IMR-90 (cell line): ENCODE data around the gene FGF7. TPM values are rescaled to one million over a fixed set of nuclear protein-coding genes. Genes with fewer than 3 reads are reported as not detected.

Experiments
- ATAC-seq: fragments of 200-7000 bp; cut with Tn5 transposase; 2 replicates; pipeline ENCODE4 v1.9.1; 2020; ENCODE audit warnings: low read depth, mild to moderate bottlenecking, moderate library complexity
- BruUV-seq: library from RNA; stranded (reverse); fragments of 400-500 nt; replicated peaks from 2 replicates; lab custom pipeline; 2021; lab: Mats Ljungman, UMichigan
- CTCF ChIA-PET: fragments of 300-600 bp; formaldehyde crosslinking; extraction: SDS; loops from one replicate; lab custom pipeline; 2021; ENCODE audit warnings: antibody characterized with exemption; lab: Yijun Ruan, JAX
- POLR2A ChIA-PET: fragments of 300-600 bp; sonication (Branson Sonifier 250); formaldehyde crosslinking; loops from one replicate; lab custom pipeline; 2022; ENCODE audit warnings: antibody characterized with exemption; ENCODE audit not compliant: unreplicated experiment; lab: Charles Lee
- DNase-seq: peaks from one replicate; pipeline ENCODE4 v3.0.0; 2013
- H2AFZ ChIP-seq: replicated peaks from 2 replicates; pipeline ENCODE3; 2013; ENCODE audit warnings: low read length, mild to moderate bottlenecking; ENCODE audit not compliant: poor library complexity
- H2AK5ac ChIP-seq: 2 replicates; pipeline ENCODE4 v1.6.1; 2013; ENCODE audit warnings: low read depth, low read length, inconsistent platforms
- H2AK9ac ChIP-seq: replicated peaks from 2 replicates; pipeline ENCODE3; 2013; ENCODE audit warnings: mild to moderate bottlenecking, low read depth, low read length, moderate library complexity; ENCODE audit not compliant: poor library complexity
- H2BK120ac ChIP-seq: 2 replicates; pipeline ENCODE4 v1.6.1; 2013; ENCODE audit warnings: low read depth, low read length, inconsistent platforms
- H2BK15ac ChIP-seq: 3 replicates; pipeline ENCODE4 v1.6.1; 2013; ENCODE audit warnings: low read depth, low read length, inconsistent platforms
- H2BK20ac ChIP-seq: 2 replicates; pipeline ENCODE4 v1.6.1; 2013; ENCODE audit warnings: low read depth, mild to moderate bottlenecking, inconsistent platforms, low read length, moderate library complexity
- H2BK5ac ChIP-seq: 2 replicates; pipeline ENCODE4 v1.6.1; 2013; ENCODE audit warnings: mild to moderate bottlenecking, low read depth, low read length, inconsistent platforms; ENCODE audit not compliant: poor library complexity, severe bottlenecking
- H3K14ac ChIP-seq: replicated peaks from 2 replicates; pipeline ENCODE4 v1.6.1; 2013; ENCODE audit warnings: low read depth, low read length, inconsistent platforms
- H3K18ac ChIP-seq: 2 replicates; pipeline ENCODE4 v1.6.1; 2013; ENCODE audit warnings: low read depth, low read length, control low read depth
- H3K23ac ChIP-seq: 2 replicates; pipeline ENCODE4 v1.6.1; 2013; ENCODE audit warnings: low read depth, low read length, inconsistent platforms
- H3K27ac ChIP-seq: 2 replicates; pipeline ENCODE4 v1.5.1; 2013; ENCODE audit warnings: mild to moderate bottlenecking, control low read depth, low read length; ENCODE audit not compliant: insufficient read depth
- H3K27me3 ChIP-seq: 2 replicates; pipeline ENCODE4 v1.6.1; 2013; ENCODE audit warnings: low read length; ENCODE audit not compliant: control insufficient read depth, insufficient read depth
- H3K36me3 ChIP-seq: 2 replicates; pipeline ENCODE4 v1.6.1; 2013; ENCODE audit warnings: low read length, mixed read lengths; ENCODE audit not compliant: control insufficient read depth, insufficient read depth
- H3K4ac ChIP-seq: 2 replicates; pipeline ENCODE4 v1.6.1; 2013; ENCODE audit warnings: low read depth, low read length, inconsistent platforms
- H3K4me1 ChIP-seq: 2 replicates; pipeline ENCODE4 v1.6.1; 2013; ENCODE audit warnings: low read length, mixed read lengths; ENCODE audit not compliant: control insufficient read depth, insufficient read depth
- H3K4me2 ChIP-seq: 2 replicates; pipeline ENCODE4 v1.6.1; 2013; ENCODE audit warnings: low read depth, mild to moderate bottlenecking, control low read depth, low read length, moderate library complexity
- H3K4me3 ChIP-seq: 2 replicates; pipeline ENCODE4 v1.5.1; 2013; ENCODE audit warnings: low read depth, mild to moderate bottlenecking, control low read depth, low read length, moderate library complexity; ENCODE audit not compliant: insufficient read depth
- H3K56ac ChIP-seq: 2 replicates; pipeline ENCODE4 v1.6.1; 2013; ENCODE audit warnings: low read length, inconsistent platforms; ENCODE audit not compliant: insufficient read depth; ENCODE audit errors: extremely low read depth
- H3K79me1 ChIP-seq, 2 experiments: 2 replicates each; pipeline ENCODE4 v1.6.1; 2013; ENCODE audit warnings: low read length in 2 of 2, inconsistent platforms in 1 of 2, low read depth in 1 of 2
- H3K9ac ChIP-seq: 2 replicates; pipeline ENCODE4 v1.6.1; 2013; ENCODE audit warnings: low read depth, low read length, control low read depth
- H3K9me1 ChIP-seq: 2 replicates; pipeline ENCODE4 v1.6.1; 2013; ENCODE audit warnings: low read length, inconsistent platforms; ENCODE audit not compliant: insufficient read depth
- H3K9me3 ChIP-seq: 2 replicates; pipeline ENCODE4 v1.6.1; 2013; ENCODE audit warnings: low read length; ENCODE audit not compliant: control insufficient read depth, insufficient read depth
- H4K20me1 ChIP-seq: 2 replicates; pipeline ENCODE4 v1.6.1; 2013; ENCODE audit warnings: low read length, inconsistent platforms; ENCODE audit not compliant: insufficient read depth
- H4K5ac ChIP-seq: 2 replicates; pipeline ENCODE4 v1.6.1; 2013; ENCODE audit warnings: mild to moderate bottlenecking, low read depth, low read length, control low read depth
- H4K8ac ChIP-seq, 2 experiments: 2 replicates each; pipeline ENCODE4 v1.6.1; 2013; ENCODE audit warnings: low read depth in 2 of 2, low read length in 2 of 2, control low read depth in 1 of 2, inconsistent platforms in 1 of 2
- H4K91ac ChIP-seq: 2 replicates; pipeline ENCODE4 v1.6.1; 2013; ENCODE audit warnings: low read depth, low read length, inconsistent platforms; ENCODE audit not compliant: insufficient read depth
- CEBPB ChIP-seq: IDR thresholded peaks from 2 replicates; pipeline ENCODE4 v1.6.1; 2012; ENCODE audit warnings: low read depth, low read length, improper control_type of control experiment
- CHD1 ChIP-seq: IDR thresholded peaks from 2 replicates; pipeline ENCODE4 v1.6.1; 2012; ENCODE audit warnings: low read depth, low read length, improper control_type of control experiment
- SMC3 ChIP-seq: fragments of 150-350 bp; IDR thresholded peaks from 2 replicates; pipeline ENCODE4 v1.6.1; 2016; ENCODE audit warnings: low read depth, mild to moderate bottlenecking, antibody characterized with exemption, low read length, moderate library complexity
- dilution Hi-C: fragments of 300-500 bp; cut with HindIII; formaldehyde crosslinking; loops from one replicate; pipeline ENCODE4 v1.14.3; 2018; ENCODE audit warnings: low sequenced_read_pairs; ENCODE audit not compliant: unreplicated experiment
- in situ Hi-C: fragments of 300-500 bp; cut with MboI; formaldehyde crosslinking; loops from 3 replicates; pipeline ENCODE4 v1.14.3; 2019; ENCODE audit warnings: low sequenced_read_pairs, inconsistent platforms, mixed read lengths
- intact Hi-C: fragments of 100-400 bp; cut with micrococcal nuclease; formaldehyde crosslinking; loops from 2 replicates; pipeline ENCODE4 v1.10.0; 2022
- polyA plus RNA-seq, 3 experiments: library from polyadenylated mRNA; depleted of rRNA; stranded (reverse); fragments of >200 nt; gene quantifications; 2 replicates each; pipeline ENCODE4 v1.2.3, GENCODE V29; 2012; ENCODE audit warnings: low replicate concordance in 1 of 3
- total RNA-seq: library from RNA; depleted of rRNA; stranded (reverse); fragments of >200 nt; gene quantifications from 2 replicates; pipeline ENCODE4 v1.2.3, GENCODE V29; 2012

FGF7 gene
- total and polyA plus RNA-seq, 2 of the 4 experiments (the other 2 are of a cell fraction) = 27.3 to 34.8 TPM

GRCh38 chr15:49415149-49415548 is 7.9 kb upstream of the FGF7 start:
- CTCF ChIA-PET = no interaction called here
- Histone ChIP-seq H3K56ac (peak overlapping the region; percentile 61; the same call in 1 of the 2 replicates), H4K5ac (peak overlapping the region; percentile 16; the same call in 1 of the 2 replicates), H4K91ac (peak overlapping the region; percentile 45; the same call in 1 of the 2 replicates), H3K14ac (peak overlapping the region; percentile 77; the same call in 1 of the 2 replicates), H2BK5ac (peak overlapping the region; percentile 88), H2BK15ac (peak overlapping the region; percentile 27; the same call in 1 of the 3 replicates), H3K4ac (peak overlapping the region; percentile 80), H3K36me3 (no peaks in the 10 kb centered on the region), H2BK20ac (peak overlapping the region; percentile 60), H3K79me1 (no peaks in the 10 kb centered on the region), H2BK120ac (peak overlapping the region; percentile 75), H3K9ac (no peak overlapping the region), H2AK5ac (peak overlapping the region; percentile 49; the same call in 1 of the 2 replicates), H3K9me1 (no peaks in the 10 kb centered on the region), H3K4me3 (no peak overlapping the region), H2AFZ (no peak overlapping the region), H2AK9ac (no peak overlapping the region), H4K20me1 (no peaks in the 10 kb centered on the region), H3K27me3 (no peaks in the 10 kb centered on the region), H3K9me3 (no peaks in the 10 kb centered on the region), H3K4me2 (peak overlapping the region; percentile 81; the same call in 1 of the 2 replicates), H3K18ac (peak overlapping the region; percentile 97), H4K8ac (peak overlapping the region in 1 of 2 experiments; percentile 80; a peak in 2 of 4 replicates), H3K23ac (peak overlapping the region; percentile 85; the same call in 1 of the 2 replicates), H3K4me1 (peaks cover 2% of the 10 kb centered on the region; the same call in 1 of the 2 replicates), H3K27ac (peak overlapping the region; percentile 86; the same call in 1 of the 2 replicates)
- intact Hi-C loops = no loop called here
- ATAC-seq = no peak
- POLR2A ChIA-PET = no interaction called here
- dilution Hi-C loops = no loop called here
- BruUV-seq = no TSS peak
- DNase-seq = no peak
- TF ChIP-seq CHD1 = no peak
- peak; percentile 38; the same call in 1 of the 2 replicates for TF ChIP-seq CEBPB
- no peak for TF ChIP-seq SMC3
- in situ Hi-C loops = loop anchor here (25.0 kb wide), 2 partner anchors 553 to 897 kb away; no protein-coding TSS in a partner anchor
